Measurements from ENCODE around the gene KMT2D.

Gene KMT2D

DNA sequence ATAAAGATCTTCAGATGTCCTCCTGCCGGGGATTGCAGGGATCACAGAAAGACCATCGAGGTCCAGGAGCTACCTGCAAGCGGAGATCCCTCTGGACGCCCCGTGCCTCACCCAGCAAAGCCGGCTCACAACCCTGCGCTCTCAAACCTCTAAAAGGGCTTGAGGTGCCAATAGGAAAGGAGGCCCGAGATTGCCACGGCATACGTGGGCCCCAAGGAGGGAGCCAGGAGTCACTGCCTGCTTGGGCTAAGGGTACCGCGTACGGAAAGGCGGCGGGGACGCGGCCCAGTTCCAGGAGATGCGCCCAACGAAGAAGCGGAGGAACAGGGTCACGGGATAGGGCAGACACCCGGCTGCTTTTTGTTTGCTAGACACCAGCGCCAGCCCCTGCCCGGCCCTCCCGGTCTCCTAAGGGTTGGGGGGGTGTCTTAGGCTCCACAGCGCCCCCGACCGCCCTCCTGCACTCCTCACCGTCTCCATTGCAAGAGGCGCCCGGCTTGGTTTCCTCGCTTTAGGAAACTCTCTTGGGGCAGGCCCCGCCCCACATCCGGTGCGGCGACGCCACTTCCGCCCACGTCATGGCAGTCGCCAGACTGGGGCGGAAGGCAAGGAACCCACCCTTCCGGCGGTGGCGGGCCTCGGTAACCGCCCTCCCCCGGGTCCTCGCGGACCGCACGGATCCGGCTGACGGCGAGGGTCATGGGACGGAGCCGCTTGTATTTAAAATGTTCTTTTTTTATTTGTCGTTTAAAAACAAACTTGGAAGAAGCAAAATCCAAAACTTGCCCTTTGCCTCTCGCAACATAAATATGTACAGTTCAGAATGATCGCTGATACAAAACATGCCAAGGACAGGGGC is 42.1 kb downstream of the KMT2D start, which contains the start of gene PRKAG1:
PRKAG1 (minus strand) TSS at position 516 of the 859 bp plus-strand sequence; CDS start at position 480, 36 bp downstream.
- peak; percentile 94 for DNase-seq (ENCODE audit: low read depth)

DNA sequence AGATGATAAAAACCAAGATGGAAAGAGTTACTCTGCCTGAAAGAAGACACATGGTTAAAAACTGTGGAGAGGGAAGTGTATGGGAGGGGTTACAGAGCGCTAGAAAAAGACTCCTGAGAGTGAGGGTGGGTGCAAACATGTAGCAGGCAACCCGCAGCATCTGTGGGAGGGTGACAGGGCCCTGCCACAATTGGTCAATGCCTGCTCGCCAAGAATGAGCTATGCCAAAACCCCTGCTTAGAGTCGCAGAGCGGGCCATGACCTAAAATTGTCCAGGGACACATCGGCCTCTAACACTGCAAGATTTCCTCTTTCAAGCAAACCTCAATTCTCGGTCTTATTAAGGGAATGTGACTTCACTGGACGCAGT is 42.7 kb downstream of the KMT2D start:
- peak; percentile 28 for DNase-seq (ENCODE audit: low read depth)

DNA sequence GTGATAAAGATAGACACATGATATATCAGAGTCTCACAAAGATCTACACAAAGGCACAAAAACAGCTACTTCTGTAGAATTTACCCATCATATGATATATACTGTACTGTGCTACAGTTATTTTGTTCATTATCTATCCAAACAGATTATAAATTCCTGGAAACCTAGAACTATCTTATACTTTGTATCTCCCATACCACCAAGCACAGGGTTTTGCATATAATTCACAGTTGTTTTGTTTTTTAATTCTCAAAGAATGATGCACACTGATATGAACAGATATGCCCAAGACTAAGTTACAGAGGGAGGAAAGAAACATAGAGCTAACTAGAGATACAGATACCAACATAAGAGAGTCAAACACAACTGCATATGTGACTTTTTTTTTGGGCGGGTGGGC is 45.4 kb downstream of the KMT2D start:
- DNase-seq (ENCODE audit: low read depth): no peak

DNA sequence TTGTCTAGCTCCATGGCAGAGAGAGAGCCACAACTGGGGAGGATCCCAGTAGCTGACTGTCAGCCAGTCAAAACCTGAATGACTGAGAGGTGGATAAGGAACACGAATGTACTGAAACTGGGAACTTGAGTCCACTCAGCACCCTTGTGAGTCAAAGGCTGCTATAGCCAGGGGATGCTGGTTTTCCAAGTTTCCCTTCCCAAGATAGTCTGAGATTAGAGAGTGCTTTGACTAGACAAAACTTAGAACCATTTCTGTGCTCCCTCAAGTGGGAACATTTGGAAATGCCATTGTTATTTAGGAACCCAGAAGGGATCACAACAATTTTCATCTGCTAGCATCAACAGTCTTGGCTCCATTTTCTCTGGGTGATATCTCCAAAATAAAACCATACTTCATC is 46.0 kb downstream of the KMT2D start:
- DNase-seq (ENCODE audit: low read depth): peak; percentile 48

DNA sequence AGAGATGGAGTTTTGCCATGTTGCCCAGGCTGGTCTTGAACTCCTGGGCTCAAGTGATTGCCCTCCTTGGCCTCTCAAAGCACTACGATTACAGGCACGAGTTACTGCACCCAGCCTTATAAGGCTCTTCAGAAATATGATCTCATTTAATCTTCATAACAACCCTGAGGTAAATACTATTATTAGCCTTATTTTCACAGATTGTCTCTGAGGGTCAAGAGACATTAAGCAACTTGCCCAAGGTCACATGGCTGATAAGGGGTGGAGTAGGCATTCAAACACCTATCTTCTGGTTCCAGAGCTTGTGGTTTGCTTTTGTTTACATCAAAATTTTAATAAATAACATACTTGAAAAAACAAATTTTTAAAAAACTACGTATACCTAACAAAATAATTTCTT is 47.2 kb downstream of the KMT2D start:
- no peak for DNase-seq (ENCODE audit: low read depth)

DNA sequence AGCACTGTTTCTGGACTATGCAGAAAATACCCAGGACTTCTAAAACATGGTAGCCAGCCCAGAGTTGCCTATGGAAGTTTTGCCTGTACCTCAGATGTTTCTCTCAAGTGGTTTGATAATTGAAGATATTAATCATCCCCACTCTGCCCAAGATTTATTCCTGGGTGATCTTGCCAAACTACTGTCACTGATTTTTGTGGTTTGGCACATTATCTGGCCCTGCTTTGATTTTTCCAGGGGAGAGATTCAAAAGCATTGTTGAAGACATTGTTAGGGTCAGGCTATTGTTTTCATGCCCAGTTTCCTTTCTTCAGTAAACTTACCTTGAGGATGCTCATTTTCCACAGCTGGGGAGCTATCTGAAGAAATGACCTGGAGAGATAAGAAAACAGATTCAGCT is 47.9 kb downstream of the KMT2D start:
- DNase-seq (ENCODE audit: low read depth): no peak
